Measurements from ENCODE around the gene PREX1.
"Not testable (repeated sequence)": the region's sequence is repeated elsewhere in the genome, so short reads cannot be mapped to it uniquely, and the experiment has no call there.

Gene PREX1

GRCh38 chr20:48847498-48848205, 19.9 kb upstream of the PREX1 start:
- DNase-seq, result no peak

DNA sequence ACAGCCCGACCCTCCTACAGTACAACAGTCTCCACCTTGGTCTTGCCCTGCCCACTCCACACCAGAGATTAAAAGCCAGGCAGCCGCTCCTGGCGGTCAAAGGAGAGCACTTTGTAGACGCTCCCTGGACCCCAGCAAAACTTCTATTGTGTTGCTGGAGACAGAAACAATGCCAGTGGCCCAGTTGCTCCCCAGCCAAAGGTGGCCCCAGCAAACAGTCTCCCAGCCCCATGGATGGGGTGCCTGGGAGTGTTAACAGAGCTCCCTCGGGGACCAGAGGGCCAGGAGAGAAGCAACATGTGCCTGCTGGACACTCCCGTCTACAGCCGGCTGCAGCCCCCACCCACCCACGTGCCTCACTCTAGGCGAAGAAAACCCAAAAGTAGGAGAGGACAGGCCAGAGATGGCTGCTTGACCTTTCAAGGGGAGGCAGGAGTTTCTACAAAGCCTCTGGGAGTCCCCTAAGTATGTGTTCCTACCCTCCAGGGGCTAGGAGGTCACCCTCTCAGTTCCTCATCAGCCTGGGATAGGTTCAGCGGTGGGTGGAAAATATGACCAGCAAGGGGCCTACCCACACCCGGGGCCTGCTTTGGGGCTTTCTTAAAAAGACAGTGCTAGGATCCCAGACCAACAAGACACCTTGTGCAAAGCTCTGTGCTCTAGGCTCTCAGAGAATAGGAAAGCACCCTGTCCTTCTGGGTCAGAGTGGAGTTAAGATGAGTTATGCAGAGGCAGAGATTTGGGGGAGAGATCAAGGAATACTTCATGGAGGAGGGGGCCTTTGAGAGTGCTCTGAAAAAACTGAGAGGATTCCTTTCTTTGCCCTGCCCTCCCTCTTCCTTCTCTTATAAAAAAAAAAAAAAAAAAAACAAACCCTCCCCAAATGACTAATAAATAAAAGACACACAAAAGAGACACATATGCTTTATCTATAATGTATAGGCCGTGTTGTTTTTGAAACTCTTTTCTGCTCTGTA, 19.0 kb upstream of the PREX1 start:
- DNase-seq, result no peak

GRCh38 chr20:48845721-48846306, 18.0 kb upstream of the PREX1 start:
- no peak for DNase-seq

GRCh38 chr20:48844996-48845395, 17.2 kb upstream of the PREX1 start:
- no peak for DNase-seq

DNA sequence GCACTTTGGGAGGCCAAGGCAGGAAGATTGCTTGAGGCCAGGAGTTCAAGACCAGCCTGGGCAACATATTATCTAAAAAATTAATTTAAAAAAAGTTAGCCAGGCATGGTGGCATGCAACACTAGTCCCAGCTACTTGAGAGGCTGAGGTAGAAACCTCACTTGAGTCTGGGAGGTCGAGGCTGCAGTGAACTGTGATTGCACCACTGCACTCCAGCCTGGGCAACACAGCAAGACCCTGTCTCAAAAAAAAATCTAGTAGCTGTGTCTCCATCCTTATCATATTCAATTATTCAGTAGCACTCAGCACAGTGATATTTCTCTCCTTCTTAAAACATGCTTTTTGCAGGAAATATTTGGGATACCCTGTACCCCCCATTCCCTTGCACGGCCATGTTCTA, 16.1 kb upstream of the PREX1 start:
- not testable (repeated sequence) for DNase-seq

GRCh38 chr20:48843057-48843806, 15.4 kb upstream of the PREX1 start:
- DNase-seq, result no peak

DNA sequence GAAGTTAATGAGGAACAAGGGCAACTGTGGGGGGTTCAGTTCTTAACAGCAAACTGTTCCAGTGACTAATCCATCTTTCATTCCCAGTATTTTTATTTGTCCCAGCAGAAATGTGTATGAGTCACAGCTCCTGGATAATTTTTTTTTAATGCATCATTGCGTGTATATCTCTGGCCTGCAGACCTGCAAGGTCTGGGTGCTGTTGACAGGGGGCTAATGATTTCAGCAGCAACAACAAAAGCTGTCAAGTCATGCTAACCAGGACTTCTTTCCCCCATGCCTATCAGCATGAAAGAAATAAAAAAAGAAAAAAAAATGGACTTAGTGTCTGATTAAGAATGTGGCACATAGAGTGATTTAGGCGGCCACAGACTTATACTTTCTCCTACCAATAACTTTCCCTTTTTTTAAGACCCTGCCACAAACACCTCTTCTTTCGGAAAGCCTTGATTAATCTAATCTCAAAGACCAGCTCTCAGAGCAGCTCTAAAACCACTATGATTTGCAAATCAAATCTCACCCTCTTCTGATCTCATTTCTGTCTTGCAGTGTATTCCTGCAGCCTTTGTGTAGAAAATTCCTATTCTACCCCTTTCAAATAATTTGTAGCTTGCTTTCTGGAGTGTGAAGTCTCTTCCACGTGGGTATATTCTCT, 14.2 kb upstream of the PREX1 start:
- DNase-seq, result no peak

GRCh38 chr20:48841196-48841874, 13.5 kb upstream of the PREX1 start:
- DNase-seq, result no peak

GRCh38 chr20:48839154-48839917, 11.5 kb upstream of the PREX1 start:
- no peak for DNase-seq

DNA sequence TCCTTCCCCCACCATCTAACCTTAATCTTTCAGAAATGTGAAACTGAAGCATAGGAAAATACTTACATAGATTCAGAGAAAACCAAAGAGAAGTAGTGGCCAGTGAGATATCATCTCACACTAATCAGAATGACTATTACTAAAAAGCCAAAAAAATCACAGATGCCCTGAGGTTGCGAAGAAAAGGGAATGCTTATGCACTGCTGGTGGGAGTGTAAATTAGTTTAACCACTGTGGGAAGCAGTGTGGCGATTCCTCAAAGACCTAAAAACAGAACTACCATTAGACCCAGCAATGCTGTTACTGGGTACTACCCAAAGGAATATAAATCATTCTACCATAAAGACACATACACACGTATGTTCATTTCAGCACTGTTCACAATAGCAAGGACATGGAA, 9.2 kb upstream of the PREX1 start:
- no peak for DNase-seq

GRCh38 chr20:48835390-48835789, 7.6 kb upstream of the PREX1 start:
- no peak for DNase-seq

GRCh38 chr20:48834278-48834677, 6.5 kb upstream of the PREX1 start:
- DNase-seq, result no peak

DNA sequence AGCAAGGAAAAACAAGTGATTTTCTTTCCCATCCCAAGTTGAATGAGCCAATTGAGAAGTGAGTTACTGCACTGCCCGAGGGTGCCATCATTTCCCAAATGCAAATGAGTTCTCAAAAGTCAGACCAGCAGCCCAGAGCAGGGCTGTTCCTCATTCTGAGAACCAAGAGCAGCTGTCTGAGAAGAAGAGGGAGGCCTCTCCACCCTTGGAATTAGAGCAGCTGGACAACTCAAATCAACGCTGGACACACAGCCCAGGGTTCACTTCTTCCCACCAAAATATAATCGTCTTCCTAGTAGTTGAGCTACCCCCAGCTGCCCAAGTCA, 4.6 kb upstream of the PREX1 start:
- no peak for DNase-seq

DNA sequence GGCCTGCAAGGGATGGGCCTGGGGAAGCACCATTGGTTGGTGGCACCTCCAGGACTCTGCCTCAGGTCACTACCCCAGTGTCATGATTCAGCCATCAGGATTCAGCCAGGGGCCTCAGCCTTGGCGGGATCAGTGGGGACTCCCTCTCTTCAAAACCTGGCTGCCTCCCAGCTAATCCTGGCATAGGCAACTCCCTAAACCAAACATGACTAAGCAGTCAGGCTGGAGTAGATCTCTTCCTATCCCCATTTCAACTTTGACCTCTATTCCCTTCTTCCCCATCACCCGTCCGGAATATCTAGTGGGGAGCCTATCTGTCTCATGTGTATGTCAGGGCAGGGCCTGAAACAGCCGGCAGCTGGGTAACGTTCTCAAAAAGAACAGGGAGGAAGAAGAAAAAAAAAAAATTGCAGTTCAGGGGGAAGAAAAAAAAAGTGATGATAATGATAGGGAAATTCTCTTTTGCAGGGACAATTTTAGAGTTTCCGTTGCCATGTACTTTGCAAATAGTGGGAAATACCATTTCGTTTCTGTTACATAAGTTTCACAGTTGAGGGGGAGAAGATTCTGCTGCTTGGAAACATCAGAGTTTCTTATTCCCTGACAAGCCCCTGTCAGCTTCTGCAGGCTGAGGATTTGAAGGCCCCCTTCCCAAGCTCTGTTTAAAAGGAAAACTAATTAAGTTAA, 4.1 kb upstream of the PREX1 start:
- DNase-seq, result no peak

GRCh38 chr20:48830826-48831318, 3.1 kb upstream of the PREX1 start:
- DNase-seq, result no peak

GRCh38 chr20:48829940-48830339, 2.1 kb upstream of the PREX1 start:
- no peak for DNase-seq

DNA sequence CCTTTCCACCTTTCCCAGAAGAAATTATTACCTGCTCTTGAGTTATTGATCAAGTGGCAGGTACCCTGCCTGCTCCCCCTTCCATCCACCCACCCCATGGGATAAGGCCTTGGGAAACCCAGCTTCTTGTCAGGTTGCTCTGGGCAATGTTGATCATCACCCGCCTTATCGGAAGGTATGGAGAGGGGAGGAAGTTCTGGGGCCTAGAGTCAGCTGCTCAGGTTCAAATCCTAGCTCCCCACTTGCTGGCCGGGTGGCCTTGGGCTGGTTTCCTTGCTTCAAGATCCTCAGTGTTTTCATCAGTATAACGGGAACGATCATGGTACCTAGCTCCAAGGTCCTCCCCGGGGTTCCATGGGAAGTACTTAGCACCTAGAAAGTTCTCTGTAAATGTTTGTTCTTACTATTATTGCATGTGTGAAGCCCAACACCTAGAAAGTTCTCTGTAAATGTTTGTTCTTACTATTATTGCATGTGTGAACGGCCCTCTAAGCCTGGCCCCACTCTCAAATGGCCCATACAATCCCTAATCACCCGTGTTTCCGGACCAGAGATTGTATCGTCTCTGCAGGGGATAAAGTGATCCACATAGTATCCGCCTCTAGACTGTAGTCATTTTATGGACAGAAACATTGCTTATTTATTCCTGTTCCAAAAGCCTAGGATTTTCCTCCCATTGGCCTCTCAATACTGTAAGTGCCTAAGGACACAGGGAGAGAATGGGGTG, 1.1 kb upstream of the PREX1 start:
- DNase-seq, result no peak

DNA sequence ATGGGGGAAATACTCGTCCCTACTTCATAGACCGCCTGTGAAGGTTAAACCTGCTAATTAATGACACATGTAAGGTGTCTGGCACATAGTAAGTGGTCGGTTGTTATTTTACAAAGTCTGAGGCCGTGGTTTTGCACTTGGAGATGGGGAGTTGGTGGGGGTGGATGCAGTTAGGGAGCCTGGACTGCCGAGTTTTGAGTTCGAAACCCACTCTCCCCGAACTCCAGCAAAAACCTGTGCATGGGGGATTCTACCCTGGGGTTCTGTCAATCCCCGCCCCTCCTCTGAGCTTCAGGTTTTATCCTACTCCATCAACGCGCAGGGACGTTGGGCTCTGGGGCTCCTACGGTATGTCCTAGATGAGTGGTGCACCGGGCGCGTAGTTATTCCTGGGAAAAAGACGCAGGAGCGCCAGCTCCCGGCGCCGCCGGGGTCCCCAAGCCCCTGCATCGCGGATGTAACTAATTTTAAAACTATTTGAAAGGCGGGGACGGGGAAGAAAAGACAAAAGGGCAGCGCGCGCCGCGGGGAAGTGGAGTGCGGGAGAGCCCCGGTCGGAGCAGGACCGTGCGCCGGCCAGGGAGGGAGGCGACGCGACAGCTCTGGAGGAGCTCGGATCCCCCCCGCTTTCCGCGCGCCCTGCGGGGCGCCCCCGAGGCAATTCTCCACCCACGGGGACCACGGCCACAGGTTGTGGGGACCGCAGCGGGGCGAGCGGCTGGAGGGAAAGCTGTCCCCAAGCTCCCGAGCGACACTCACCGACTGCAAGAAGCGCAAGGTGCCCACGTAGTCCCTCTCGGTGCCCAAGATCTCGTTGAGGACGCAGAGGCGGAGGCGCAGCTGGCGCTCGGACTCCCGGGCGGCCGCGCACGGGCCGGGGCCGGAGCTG, 672 bp downstream of the PREX1 start:
- no peak for DNase-seq

GRCh38 chr20:48826480-48826879, 1.3 kb downstream of the PREX1 start:
- DNase-seq, result not testable (repeated sequence)
